DOHH2 (cell line): ENCODE measurements around the gene MFSD1.

Experiments used
- H3F3A ChIP-seq: fragments of 200-600 bp; sonication (generic), shearing (Covaris generic); 2 replicates; pipeline ENCODE4 v1.6.0; 2016; ENCODE audit warnings: antibody characterized with exemption, mild to moderate bottlenecking; ENCODE audit not compliant: control insufficient read depth, insufficient read depth
- H3K27ac ChIP-seq: fragments of 200-600 bp; sonication (generic); 2 replicates; pipeline ENCODE4 v1.5.1; 2014; ENCODE audit warnings: low read depth, mild to moderate bottlenecking, low read length, moderate library complexity
- H3K27me3 ChIP-seq: fragments of 200-600 bp; sonication (generic); 2 replicates; pipeline ENCODE4 v1.6.1; 2014; ENCODE audit warnings: mild to moderate bottlenecking, low read length, mixed read lengths; ENCODE audit not compliant: control insufficient read depth
- H3K36me3 ChIP-seq: fragments of 200-600 bp; sonication (generic); 2 replicates; pipeline ENCODE4 v1.6.1; 2014; ENCODE audit warnings: mild to moderate bottlenecking, low read length, moderate library complexity, mixed read lengths; ENCODE audit not compliant: control insufficient read depth
- H3K4me1 ChIP-seq: fragments of 200-600 bp; sonication (generic); 2 replicates; pipeline ENCODE4 v1.6.1; 2014; ENCODE audit warnings: mild to moderate bottlenecking, low read length, mixed read lengths; ENCODE audit not compliant: control insufficient read depth
- H3K4me2 ChIP-seq: fragments of 200-600 bp; sonication (generic); 2 replicates; pipeline ENCODE4 v1.6.0; 2014; ENCODE audit warnings: mild to moderate bottlenecking, low read length, moderate library complexity
- H3K4me3 ChIP-seq: fragments of 200-600 bp; sonication (generic); 2 replicates; pipeline ENCODE4 v1.5.1; 2014; ENCODE audit warnings: mild to moderate bottlenecking, low read length, mixed read lengths
- H3K79me2 ChIP-seq: fragments of 200-600 bp; sonication (generic); 2 replicates; pipeline ENCODE4 v1.6.1; 2014; ENCODE audit warnings: mild to moderate bottlenecking, low read length, mixed read lengths; ENCODE audit not compliant: control insufficient read depth
- H3K9me2 ChIP-seq: fragments of 200-600 bp; sonication (generic); replicated peaks from 2 replicates; pipeline ENCODE4 v1.6.1; 2014; ENCODE audit warnings: mild to moderate bottlenecking, low read length, mixed read lengths; ENCODE audit not compliant: control insufficient read depth
- H3K9me3 ChIP-seq: fragments of 200-600 bp; sonication (generic); 2 replicates; pipeline ENCODE4 v1.6.1; 2014; ENCODE audit warnings: antibody characterized with exemption, low read length, mixed read lengths; ENCODE audit not compliant: control insufficient read depth, insufficient read depth
- H4K20me1 ChIP-seq: fragments of 200-600 bp; sonication (generic); 2 replicates; pipeline ENCODE4 v1.6.0; 2014; ENCODE audit warnings: low read depth, mild to moderate bottlenecking, antibody characterized with exemption, low read length, moderate library complexity; ENCODE audit not compliant: control insufficient read depth, insufficient read depth
- CTCF ChIP-seq: fragments of 200-600 bp; sonication (generic); IDR thresholded peaks from one replicate; pipeline ENCODE4 v1.5.1; 2014; ENCODE audit warnings: antibody characterized with exemption, mild to moderate bottlenecking, low read depth, low read length; ENCODE audit not compliant: poor library complexity, severe bottlenecking
- EZH2phosphoT487 ChIP-seq: fragments of 200-600 bp; sonication (generic); IDR thresholded peaks from 2 replicates; pipeline ENCODE4 v1.6.1; 2017; ENCODE audit warnings: borderline replicate concordance, mild to moderate bottlenecking, antibody characterized with exemption, low read length, moderate library complexity, mixed read lengths

MFSD1 gene

GRCh38 chr3:158809642-158810041 is 7.8 kb downstream of the MFSD1 start:
- Histone ChIP-seq H3K36me3 (peaks cover 83% of the 10 kb centered on the region), H3K4me3 (no peak overlapping the region), H3K4me1 (no peaks in the 10 kb centered on the region), H3K79me2 (peaks cover 7% of the 10 kb centered on the region), H3K27ac (no peak overlapping the region), H3K9me2 (no peaks in the 10 kb centered on the region), H4K20me1 (no peaks in the 10 kb centered on the region), H3K9me3 (no peaks in the 10 kb centered on the region), H3F3A (no peaks in the 10 kb centered on the region), H3K27me3 (no peaks in the 10 kb centered on the region), H3K4me2 (no peak overlapping the region)
- TF ChIP-seq EZH2phosphoT487 (no peak), CTCF (no peak)

- H3K4me1 ChIP-seq = no peaks in the 10 kb centered on the region
- H3K79me2 ChIP-seq = no peaks in the 10 kb centered on the region
- no peak overlapping the region for H3K4me2 ChIP-seq
- no peak overlapping the region for H3K27ac ChIP-seq
- TF ChIP-seq EZH2phosphoT487 = no peak
- no peak for TF ChIP-seq CTCF
- no peaks in the 10 kb centered on the region for H3K9me2 ChIP-seq
- H3K4me3 ChIP-seq = no peak overlapping the region
- H3F3A ChIP-seq = no peaks in the 10 kb centered on the region
- peaks cover 80% of the 10 kb centered on the region for H3K36me3 ChIP-seq
- H3K9me3 ChIP-seq = no peaks in the 10 kb centered on the region
- no peaks in the 10 kb centered on the region for H4K20me1 ChIP-seq
- H3K27me3 ChIP-seq = no peaks in the 10 kb centered on the region
Measured at GRCh38 chr3:158810823-158811724, 9.2 kb downstream of the MFSD1 start.

- Histone ChIP-seq H4K20me1 (no peaks in the 10 kb centered on the region), H3F3A (no peaks in the 10 kb centered on the region), H3K27me3 (no peaks in the 10 kb centered on the region), H3K4me2 (no peak overlapping the region), H3K36me3 (peaks cover 55% of the 10 kb centered on the region), H3K79me2 (no peaks in the 10 kb centered on the region), H3K9me3 (no peaks in the 10 kb centered on the region), H3K9me2 (no peaks in the 10 kb centered on the region), H3K27ac (no peak overlapping the region), H3K4me1 (no peaks in the 10 kb centered on the region), H3K4me3 (no peak overlapping the region)
- TF ChIP-seq EZH2phosphoT487 (no peak), CTCF (no peak)
Measured at GRCh38 chr3:158819282-158819681, 17.4 kb downstream of the MFSD1 start.
